B cell (primary cell): ENCODE results near the gene WDR82. TPM values are rescaled to one million over a fixed set of nuclear protein-coding genes. Genes with fewer than 3 reads are reported as not detected.

Experiments
- ATAC-seq: fragments of 200-7000 bp; cut with Tn5 transposase; one replicate; pipeline ENCODE4 v1.10.0; 2021; ENCODE audit warnings: low read depth, mild to moderate bottlenecking, moderate number of reproducible peaks, moderate library complexity
- CTCF ChIA-PET: fragments of 350-600 bp; sonication (Branson Sonifier 250); formaldehyde crosslinking; loops from one replicate; lab custom pipeline; 2021; ENCODE audit warnings: antibody characterized with exemption, inconsistent platforms; lab: Charles Lee
- POLR2A ChIA-PET: fragments of 350-600 bp; sonication (Branson Sonifier 250); formaldehyde crosslinking; loops from one replicate; lab custom pipeline; 2021; ENCODE audit warnings: antibody characterized with exemption; lab: Charles Lee
- DNase-seq: peaks from one replicate; pipeline ENCODE4 v3.0.0; 2013
- H2AFZ ChIP-seq: 2 replicates; pipeline ENCODE4 v1.6.1; 2012; ENCODE audit warnings: mild to moderate bottlenecking, low read depth, low read length; ENCODE audit not compliant: insufficient read depth, poor library complexity, severe bottlenecking
- H3K27ac ChIP-seq, 2 donors: 1 replicate in 1 of 2; 2 replicates in 1 of 2; pipeline ENCODE4 v1.5.1; 2012 to 2013; ENCODE audit warnings: low read length in 2 of 2, mild to moderate bottlenecking in 2 of 2, moderate library complexity in 1 of 2
- H3K27me3 ChIP-seq, 4 experiments: fragments of 200-600 bp in 1 of 4; sonication (generic) in 1 of 4; replicated peaks in 1 of 4; 1 replicate in 2 of 4; 2 replicates in 2 of 4; pipeline versions ENCODE4 v1.6.1 to v1.7.0; 2013 to 2016; ENCODE audit warnings: low read length in 3 of 4, mild to moderate bottlenecking in 2 of 4, mixed read lengths in 1 of 4, moderate library complexity in 1 of 4; ENCODE audit not compliant: insufficient read depth in 4 of 4, control insufficient read depth in 3 of 4; ENCODE audit errors: control extremely low read depth in 1 of 4
- H3K36me3 ChIP-seq, 2 experiments: replicated peaks in 1 of 2; 1 replicate in 1 of 2; 2 replicates in 1 of 2; pipeline versions ENCODE4 v1.6.1 to v1.7.1; 2013; ENCODE audit warnings: low read length in 1 of 2; ENCODE audit not compliant: insufficient read depth in 2 of 2, control insufficient read depth in 1 of 2; ENCODE audit errors: control extremely low read depth in 1 of 2, extremely low read depth in 1 of 2
- H3K4me1 ChIP-seq, 2 donors: fragments of 200-600 bp in 1 of 2; sonication (generic) in 1 of 2; 1 replicate in 1 of 2; 2 replicates in 1 of 2; pipeline versions ENCODE4 v1.5.1 to v1.6.1; 2013 to 2017; ENCODE audit warnings: low read length in 2 of 2; ENCODE audit not compliant: control insufficient read depth in 2 of 2, insufficient read depth in 2 of 2
- H3K4me2 ChIP-seq: replicated peaks from 2 replicates; pipeline ENCODE3; 2012; ENCODE audit warnings: mild to moderate bottlenecking, low read depth, low read length; ENCODE audit not compliant: poor library complexity, severe bottlenecking
- H3K4me3 ChIP-seq, 5 experiments: fragments of 200-600 bp in 1 of 5; sonication (generic) in 1 of 5; 1 replicate in 3 of 5; 2 replicates in 2 of 5; pipeline versions ENCODE4 v1.5.1 to v1.7.0; 2011 to 2016; ENCODE audit warnings: low read length in 4 of 5, mild to moderate bottlenecking in 4 of 5, low read depth in 2 of 5, control low read depth in 1 of 5, moderate library complexity in 1 of 5; ENCODE audit not compliant: insufficient read depth in 1 of 5; ENCODE audit errors: control extremely low read depth in 1 of 5, extremely low read depth in 1 of 5
- H3K79me2 ChIP-seq: fragments of 200-600 bp; sonication (generic); one replicate; pipeline ENCODE4 v1.6.0; 2016; ENCODE audit warnings: low read length; ENCODE audit not compliant: control insufficient read depth, insufficient read depth
- H3K9ac ChIP-seq: fragments of 200-600 bp; sonication (generic); 2 replicates; pipeline ENCODE4 v1.6.1; 2017; ENCODE audit warnings: mild to moderate bottlenecking, low read length, moderate library complexity
- H3K9me3 ChIP-seq, 3 donors: one replicate each; pipeline versions ENCODE4 v1.6.1 to v1.7.1; 2013; ENCODE audit warnings: low read length in 2 of 3; ENCODE audit not compliant: control insufficient read depth in 2 of 3, insufficient read depth in 1 of 3; ENCODE audit errors: control extremely low read depth in 1 of 3
- H4K20me1 ChIP-seq: 2 replicates; pipeline ENCODE4 v1.6.0; 2012; ENCODE audit warnings: mild to moderate bottlenecking, low read length; ENCODE audit not compliant: insufficient read depth, control insufficient read depth, poor library complexity, severe bottlenecking
- H3K27ac Mint-ChIP-seq: one replicate; pipeline ENCODE4 v1.8.0; 2021; ENCODE audit warnings: mixed read lengths
- H3K27me3 Mint-ChIP-seq: one replicate; pipeline ENCODE4 v1.8.0; 2021; ENCODE audit warnings: mixed read lengths
- H3K4me1 Mint-ChIP-seq: one replicate; pipeline ENCODE4 v1.8.0; 2021; ENCODE audit warnings: mixed read lengths
- H3K4me3 Mint-ChIP-seq: one replicate; pipeline ENCODE4 v1.8.0; 2021; ENCODE audit warnings: mixed read lengths
- H3K9me3 Mint-ChIP-seq: one replicate; pipeline ENCODE4 v1.8.0; 2022; ENCODE audit warnings: mixed read lengths; ENCODE audit not compliant: insufficient read depth
- EZH2 ChIP-seq: IDR thresholded peaks from 2 replicates; pipeline ENCODE4 v1.6.1; 2012; ENCODE audit warnings: borderline replicate concordance, low read depth, mild to moderate bottlenecking, moderate library complexity, low read length; ENCODE audit not compliant: insufficient read depth, poor library complexity, severe bottlenecking
- WGBS: methylation state at CpG from one replicate; pipeline ENCODE4 v1.1.5; 2013; ENCODE audit warnings: missing lambda C conversion rate; ENCODE audit not compliant: insufficient coverage; 5-methylcytosine and 5-hydroxymethylcytosine counted together
- intact Hi-C: fragments of 100-400 bp; cut with micrococcal nuclease; formaldehyde crosslinking; loops from one replicate; pipeline ENCODE4 v1.10.0; 2022
- polyA plus RNA-seq: library from polyadenylated mRNA; depleted of rRNA; stranded (reverse); fragments of >200 nt; gene quantifications from 2 replicates; pipeline ENCODE4 v1.2.3, GENCODE V29; 2012
- total RNA-seq, 2 donors: library from RNA; stranded (reverse); fragments of 120-200 nt in 1 of 2; gene quantifications; 1 replicate in 1 of 2; 2 replicates in 1 of 2; pipeline versions ENCODE4 v1.2.3 to v1.2.4, GENCODE V29; 2013 to 2022
- TF ChIP-seq, protein P1 (sequence below): fragments of 200-600 bp; IDR thresholded peaks from one replicate; pipeline ENCODE4 v1.8.0; 2022; ENCODE audit warnings: antibody characterized with exemption, mild to moderate bottlenecking

The WDR82 gene
- total and polyA plus RNA-seq, 2 donors (not counting 1 experiment from before 2014, with no cell fraction given), result 27.8 to 101 TPM

GRCh38 chr3:52223449-52224408 is 54.7 kb downstream of the WDR82 start:
- Histone ChIP-seq H3K27me3 (no peaks in the 10 kb centered on the region), H3K79me2 (peaks cover 62% of the 10 kb centered on the region), H3K36me3 (peaks cover 0 to 57% of the 10 kb centered on the region in 2 experiments), H3K4me2 (peak overlapping the region; percentile 90), H4K20me1 (peaks cover 34% of the 10 kb centered on the region), H3K9me3 (no peaks in the 10 kb centered on the region), H3K4me1 (peaks cover 61 to 88% of the 10 kb centered on the region in 2 donors), H3K4me3 (peak overlapping the region; percentile 39 to 90 (median 66)), H3K27ac (peak overlapping the region; percentile 78 to 88), H3K9ac (peak overlapping the region; percentile 68), H2AFZ (no peak overlapping the region)
- 94% methylated on average over 27 of the region's 32 CpGs for WGBS
- POLR2A ChIA-PET, result interaction anchor here (0.9 to 3.8 kb wide), 5 partner anchors 14 to 168 kb away, joined by 3 to 28 read pairs (median 9); partner anchors contain the start of genes GLYCTK, POC1A and TWF2
- peak overlapping the region; percentile 99 for H3K27ac Mint-ChIP-seq
- intact Hi-C loops, result loop anchor here (2.0 to 10.0 kb wide), 2 partner anchors 29 to 169 kb away; partner anchors contain the start of gene DUSP7
- TF ChIP-seq, protein P1, sequence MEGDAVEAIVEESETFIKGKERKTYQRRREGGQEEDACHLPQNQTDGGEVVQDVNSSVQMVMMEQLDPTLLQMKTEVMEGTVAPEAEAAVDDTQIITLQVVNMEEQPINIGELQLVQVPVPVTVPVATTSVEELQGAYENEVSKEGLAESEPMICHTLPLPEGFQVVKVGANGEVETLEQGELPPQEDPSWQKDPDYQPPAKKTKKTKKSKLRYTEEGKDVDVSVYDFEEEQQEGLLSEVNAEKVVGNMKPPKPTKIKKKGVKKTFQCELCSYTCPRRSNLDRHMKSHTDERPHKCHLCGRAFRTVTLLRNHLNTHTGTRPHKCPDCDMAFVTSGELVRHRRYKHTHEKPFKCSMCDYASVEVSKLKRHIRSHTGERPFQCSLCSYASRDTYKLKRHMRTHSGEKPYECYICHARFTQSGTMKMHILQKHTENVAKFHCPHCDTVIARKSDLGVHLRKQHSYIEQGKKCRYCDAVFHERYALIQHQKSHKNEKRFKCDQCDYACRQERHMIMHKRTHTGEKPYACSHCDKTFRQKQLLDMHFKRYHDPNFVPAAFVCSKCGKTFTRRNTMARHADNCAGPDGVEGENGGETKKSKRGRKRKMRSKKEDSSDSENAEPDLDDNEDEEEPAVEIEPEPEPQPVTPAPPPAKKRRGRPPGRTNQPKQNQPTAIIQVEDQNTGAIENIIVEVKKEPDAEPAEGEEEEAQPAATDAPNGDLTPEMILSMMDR, result no peak
- TF ChIP-seq EZH2, result no peak
- no peaks in the 10 kb centered on the region for H3K27me3 Mint-ChIP-seq
- H3K4me3 Mint-ChIP-seq, result peak overlapping the region; percentile 94
- CTCF ChIA-PET, result interaction anchor here (2.1 to 12.3 kb wide), 5 partner anchors 13 to 115 kb away, joined by 8 to 265 read pairs (median 177); partner anchors contain the start of genes GLYCTK, PPM1M, TWF2 and WDR82
- ATAC-seq, result no peak
- H3K9me3 Mint-ChIP-seq, result no peaks in the 10 kb centered on the region
- peaks cover 80% of the 10 kb centered on the region for H3K4me1 Mint-ChIP-seq
- no peak for DNase-seq
